IMR-90 (cell line): ENCODE results near the gene NTSR1. TPM values are rescaled to one million over a fixed set of nuclear protein-coding genes. Genes with fewer than 3 reads are reported as not detected.

ENCODE experiments used
- ATAC-seq: fragments of 200-7000 bp; cut with Tn5 transposase; 2 replicates; pipeline ENCODE4 v1.9.1; 2020; ENCODE audit warnings: low read depth, mild to moderate bottlenecking, moderate library complexity
- BruUV-seq: library from RNA; stranded (reverse); fragments of 400-500 nt; replicated peaks from 2 replicates; lab custom pipeline; 2021; lab: Mats Ljungman, UMichigan
- CTCF ChIA-PET: fragments of 300-600 bp; formaldehyde crosslinking; extraction: SDS; loops from one replicate; lab custom pipeline; 2021; ENCODE audit warnings: antibody characterized with exemption; lab: Yijun Ruan, JAX
- POLR2A ChIA-PET: fragments of 300-600 bp; sonication (Branson Sonifier 250); formaldehyde crosslinking; loops from one replicate; lab custom pipeline; 2022; ENCODE audit warnings: antibody characterized with exemption; ENCODE audit not compliant: unreplicated experiment; lab: Charles Lee
- DNase-seq: peaks from one replicate; pipeline ENCODE4 v3.0.0; 2013
- H2AFZ ChIP-seq: replicated peaks from 2 replicates; pipeline ENCODE3; 2013; ENCODE audit warnings: low read length, mild to moderate bottlenecking; ENCODE audit not compliant: poor library complexity
- H2AK5ac ChIP-seq: 2 replicates; pipeline ENCODE4 v1.6.1; 2013; ENCODE audit warnings: low read depth, low read length, inconsistent platforms
- H2AK9ac ChIP-seq: replicated peaks from 2 replicates; pipeline ENCODE3; 2013; ENCODE audit warnings: mild to moderate bottlenecking, low read depth, low read length, moderate library complexity; ENCODE audit not compliant: poor library complexity
- H2BK120ac ChIP-seq: 2 replicates; pipeline ENCODE4 v1.6.1; 2013; ENCODE audit warnings: low read depth, low read length, inconsistent platforms
- H2BK15ac ChIP-seq: 3 replicates; pipeline ENCODE4 v1.6.1; 2013; ENCODE audit warnings: low read depth, low read length, inconsistent platforms
- H2BK20ac ChIP-seq: 2 replicates; pipeline ENCODE4 v1.6.1; 2013; ENCODE audit warnings: low read depth, mild to moderate bottlenecking, inconsistent platforms, low read length, moderate library complexity
- H2BK5ac ChIP-seq: 2 replicates; pipeline ENCODE4 v1.6.1; 2013; ENCODE audit warnings: mild to moderate bottlenecking, low read depth, low read length, inconsistent platforms; ENCODE audit not compliant: poor library complexity, severe bottlenecking
- H3K14ac ChIP-seq: replicated peaks from 2 replicates; pipeline ENCODE4 v1.6.1; 2013; ENCODE audit warnings: low read depth, low read length, inconsistent platforms
- H3K18ac ChIP-seq: 2 replicates; pipeline ENCODE4 v1.6.1; 2013; ENCODE audit warnings: low read depth, low read length, control low read depth
- H3K23ac ChIP-seq: 2 replicates; pipeline ENCODE4 v1.6.1; 2013; ENCODE audit warnings: low read depth, low read length, inconsistent platforms
- H3K27ac ChIP-seq: 2 replicates; pipeline ENCODE4 v1.5.1; 2013; ENCODE audit warnings: mild to moderate bottlenecking, control low read depth, low read length; ENCODE audit not compliant: insufficient read depth
- H3K27me3 ChIP-seq: 2 replicates; pipeline ENCODE4 v1.6.1; 2013; ENCODE audit warnings: low read length; ENCODE audit not compliant: control insufficient read depth, insufficient read depth
- H3K36me3 ChIP-seq: 2 replicates; pipeline ENCODE4 v1.6.1; 2013; ENCODE audit warnings: low read length, mixed read lengths; ENCODE audit not compliant: control insufficient read depth, insufficient read depth
- H3K4ac ChIP-seq: 2 replicates; pipeline ENCODE4 v1.6.1; 2013; ENCODE audit warnings: low read depth, low read length, inconsistent platforms
- H3K4me1 ChIP-seq: 2 replicates; pipeline ENCODE4 v1.6.1; 2013; ENCODE audit warnings: low read length, mixed read lengths; ENCODE audit not compliant: control insufficient read depth, insufficient read depth
- H3K4me2 ChIP-seq: 2 replicates; pipeline ENCODE4 v1.6.1; 2013; ENCODE audit warnings: low read depth, mild to moderate bottlenecking, control low read depth, low read length, moderate library complexity
- H3K4me3 ChIP-seq: 2 replicates; pipeline ENCODE4 v1.5.1; 2013; ENCODE audit warnings: low read depth, mild to moderate bottlenecking, control low read depth, low read length, moderate library complexity; ENCODE audit not compliant: insufficient read depth
- H3K56ac ChIP-seq: 2 replicates; pipeline ENCODE4 v1.6.1; 2013; ENCODE audit warnings: low read length, inconsistent platforms; ENCODE audit not compliant: insufficient read depth; ENCODE audit errors: extremely low read depth
- H3K79me1 ChIP-seq, 2 experiments: 2 replicates each; pipeline ENCODE4 v1.6.1; 2013; ENCODE audit warnings: low read length in 2 of 2, inconsistent platforms in 1 of 2, low read depth in 1 of 2
- H3K9ac ChIP-seq: 2 replicates; pipeline ENCODE4 v1.6.1; 2013; ENCODE audit warnings: low read depth, low read length, control low read depth
- H3K9me1 ChIP-seq: 2 replicates; pipeline ENCODE4 v1.6.1; 2013; ENCODE audit warnings: low read length, inconsistent platforms; ENCODE audit not compliant: insufficient read depth
- H3K9me3 ChIP-seq: 2 replicates; pipeline ENCODE4 v1.6.1; 2013; ENCODE audit warnings: low read length; ENCODE audit not compliant: control insufficient read depth, insufficient read depth
- H4K20me1 ChIP-seq: 2 replicates; pipeline ENCODE4 v1.6.1; 2013; ENCODE audit warnings: low read length, inconsistent platforms; ENCODE audit not compliant: insufficient read depth
- H4K5ac ChIP-seq: 2 replicates; pipeline ENCODE4 v1.6.1; 2013; ENCODE audit warnings: mild to moderate bottlenecking, low read depth, low read length, control low read depth
- H4K8ac ChIP-seq, 2 experiments: 2 replicates each; pipeline ENCODE4 v1.6.1; 2013; ENCODE audit warnings: low read depth in 2 of 2, low read length in 2 of 2, control low read depth in 1 of 2, inconsistent platforms in 1 of 2
- H4K91ac ChIP-seq: 2 replicates; pipeline ENCODE4 v1.6.1; 2013; ENCODE audit warnings: low read depth, low read length, inconsistent platforms; ENCODE audit not compliant: insufficient read depth
- BHLHE40 ChIP-seq: fragments of 150-350 bp; IDR thresholded peaks from 2 replicates; pipeline ENCODE4 v1.6.1; 2016; ENCODE audit warnings: mild to moderate bottlenecking, low read depth, low read length
- CEBPB ChIP-seq: IDR thresholded peaks from 2 replicates; pipeline ENCODE4 v1.6.1; 2012; ENCODE audit warnings: low read depth, low read length, improper control_type of control experiment
- CHD1 ChIP-seq: IDR thresholded peaks from 2 replicates; pipeline ENCODE4 v1.6.1; 2012; ENCODE audit warnings: low read depth, low read length, improper control_type of control experiment
- CTCF ChIP-seq: conservative IDR thresholded peaks from 2 replicates; pipeline ENCODE4 v1.5.1; 2012; ENCODE audit warnings: mild to moderate bottlenecking, low read depth, low read length, improper control_type of control experiment
- ELK1 ChIP-seq: fragments of 150-350 bp; IDR thresholded peaks from 2 replicates; pipeline ENCODE4 v1.6.1; 2016; ENCODE audit warnings: low read depth, mild to moderate bottlenecking, low read length, moderate library complexity, borderline replicate concordance
- FOS ChIP-seq: fragments of 150-350 bp; IDR thresholded peaks from 2 replicates; pipeline ENCODE4 v1.6.1; 2016; ENCODE audit warnings: low read depth, low read length
- MAFK ChIP-seq: IDR thresholded peaks from 2 replicates; pipeline ENCODE4 v1.6.1; 2012; ENCODE audit warnings: low read depth, low read length, improper control_type of control experiment
- MAZ ChIP-seq: IDR thresholded peaks from 2 replicates; pipeline ENCODE4 v1.6.1; 2012; ENCODE audit warnings: low read depth, mild to moderate bottlenecking, low read length, improper control_type of control experiment, moderate library complexity, borderline replicate concordance
- NFE2L2 ChIP-seq: fragments of 150-350 bp; IDR thresholded peaks from 2 replicates; pipeline ENCODE4 v1.6.1; 2016; ENCODE audit warnings: low read depth, mild to moderate bottlenecking, low read length
- RAD21 ChIP-seq: IDR thresholded peaks from 2 replicates; pipeline ENCODE4 v1.6.1; 2012; ENCODE audit warnings: low read length, improper control_type of control experiment
- RCOR1 ChIP-seq: IDR thresholded peaks from 2 replicates; pipeline ENCODE4 v1.6.1; 2012; ENCODE audit warnings: mild to moderate bottlenecking, low read length, improper control_type of control experiment; ENCODE audit not compliant: insufficient replicate concordance
- RFX5 ChIP-seq: IDR thresholded peaks from 2 replicates; pipeline ENCODE4 v1.8.0; 2012; ENCODE audit warnings: low read depth, mild to moderate bottlenecking, low read length, moderate library complexity
- SMC3 ChIP-seq: fragments of 150-350 bp; IDR thresholded peaks from 2 replicates; pipeline ENCODE4 v1.6.1; 2016; ENCODE audit warnings: low read depth, mild to moderate bottlenecking, antibody characterized with exemption, low read length, moderate library complexity
- USF2 ChIP-seq: fragments of 150-350 bp; IDR thresholded peaks from 2 replicates; pipeline ENCODE4 v1.6.1; 2017; ENCODE audit warnings: mild to moderate bottlenecking, antibody characterized with exemption, low read length, low read depth
- WGBS, 2 experiments: methylation state at CpG; one replicate each; pipeline versions ENCODE4 v1.1.5 to v1.1.7; 2013; ENCODE audit warnings: missing lambda C conversion rate in 2 of 2; ENCODE audit not compliant: insufficient read length in 1 of 2; ENCODE audit errors: extremely low coverage in 2 of 2; 5-methylcytosine and 5-hydroxymethylcytosine counted together
- dilution Hi-C: fragments of 300-500 bp; cut with HindIII; formaldehyde crosslinking; loops from one replicate; pipeline ENCODE4 v1.14.3; 2018; ENCODE audit warnings: low sequenced_read_pairs; ENCODE audit not compliant: unreplicated experiment
- in situ Hi-C: fragments of 300-500 bp; cut with MboI; formaldehyde crosslinking; loops from 3 replicates; pipeline ENCODE4 v1.14.3; 2019; ENCODE audit warnings: low sequenced_read_pairs, inconsistent platforms, mixed read lengths
- intact Hi-C: fragments of 100-400 bp; cut with micrococcal nuclease; formaldehyde crosslinking; loops from 2 replicates; pipeline ENCODE4 v1.10.0; 2022
- polyA plus RNA-seq, 3 experiments: library from polyadenylated mRNA; depleted of rRNA; stranded (reverse); fragments of >200 nt; gene quantifications; 2 replicates each; pipeline ENCODE4 v1.2.3, GENCODE V29; 2012; ENCODE audit warnings: low replicate concordance in 1 of 3
- total RNA-seq: library from RNA; depleted of rRNA; stranded (reverse); fragments of >200 nt; gene quantifications from 2 replicates; pipeline ENCODE4 v1.2.3, GENCODE V29; 2012

Gene NTSR1
- total and polyA plus RNA-seq, 2 of the 4 experiments (the other 2 are of a cell fraction) = 0.54 to 1.8 TPM

GRCh38 chr20:62684981-62685380 is 23.7 kb upstream of the NTSR1 start:
- no peak overlapping the region for H3K14ac ChIP-seq
- no peak overlapping the region for H4K91ac ChIP-seq
- peaks cover 7% of the 10 kb centered on the region for H3K9me3 ChIP-seq
- H2BK5ac ChIP-seq = no peak overlapping the region
- H3K36me3 ChIP-seq = no peaks in the 10 kb centered on the region
- no peaks in the 10 kb centered on the region for H3K9me1 ChIP-seq
- no peak overlapping the region for H3K18ac ChIP-seq
- H3K4me3 ChIP-seq = no peak overlapping the region
- no peak overlapping the region for H2BK120ac ChIP-seq
- no peak overlapping the region for H3K4ac ChIP-seq
- no peak overlapping the region for H3K27ac ChIP-seq
- WGBS, 2 experiments = 33% methylated on average over 2 of the region's 12 CpGs; no CpG with 5 or more reads in 1 of the 2 experiments
- H3K9ac ChIP-seq = no peak overlapping the region
- no peak overlapping the region for H4K8ac ChIP-seq
- intact Hi-C loops (no loop called here), in situ Hi-C loops (loop anchor here (25.0 kb wide), 1 partner anchor 327 kb away; the partner anchor contains the start of gene BHLHE23), dilution Hi-C loops (no loop called here)
- BruUV-seq = no TSS peak
- H2AK5ac ChIP-seq = no peak overlapping the region
- ATAC-seq (no peak), DNase-seq (no peak)
- H2AK9ac ChIP-seq = no peak overlapping the region
- H4K20me1 ChIP-seq = no peaks in the 10 kb centered on the region
- no peak overlapping the region for H3K4me2 ChIP-seq
- no peaks in the 10 kb centered on the region for H3K4me1 ChIP-seq
- ChIA-PET CTCF (no interaction called here), POLR2A (no interaction called here)
- no peak overlapping the region for H3K56ac ChIP-seq
- H4K5ac ChIP-seq = no peak overlapping the region
- H3K27me3 ChIP-seq = peaks cover 35% of the 10 kb centered on the region
- no peak overlapping the region for H2BK20ac ChIP-seq
- TF ChIP-seq MAFK = no peak
- TF ChIP-seq BHLHE40 = no peak
- TF ChIP-seq CTCF = no peak
- TF ChIP-seq RCOR1 = no peak
- no peak for TF ChIP-seq CEBPB
- no peak for TF ChIP-seq CHD1
- TF ChIP-seq SMC3 = no peak
- no peak for TF ChIP-seq ELK1
- no peak for TF ChIP-seq NFE2L2
- no peak for TF ChIP-seq FOS
- no peak for TF ChIP-seq USF2
- TF ChIP-seq RAD21 = no peak
- TF ChIP-seq RFX5 = no peak
- TF ChIP-seq MAZ = no peak
- H2AFZ ChIP-seq = no peak overlapping the region
- H3K23ac ChIP-seq = no peak overlapping the region
- no peaks in the 10 kb centered on the region for H3K79me1 ChIP-seq
- no peak overlapping the region for H2BK15ac ChIP-seq
